NCI-H2227 (cell line): Measurements from ENCODE around the gene FBXO41.
"Not testable (repeated sequence)": the region's sequence is repeated elsewhere in the genome, so short reads cannot be mapped to it uniquely, and the experiment has no call there.

Source experiments
- DNase-seq: peaks from one replicate; lab custom pipeline; 2025; ENCODE audit not compliant: unreplicated experiment; lab: John Stamatoyannopoulos, UW

FBXO41 gene

GRCh38 chr2:73263540-73264331, 20.5 kb downstream of the FBXO41 start:
- no peak for DNase-seq

GRCh38 chr2:73262691-73263429, 21.4 kb downstream of the FBXO41 start:
- not testable (repeated sequence) for DNase-seq

GRCh38 chr2:73262108-73262651, 22.1 kb downstream of the FBXO41 start:
- DNase-seq: no peak

GRCh38 chr2:73260338-73260984, 23.8 kb downstream of the FBXO41 start:
- no peak for DNase-seq

GRCh38 chr2:73259704-73260337, 24.5 kb downstream of the FBXO41 start:
- DNase-seq: no peak

- DNase-seq: no peak
These were observed 25.0 kb downstream of the FBXO41 start for GRCh38 chr2:73259276-73259675.

GRCh38 chr2:73258913-73259215, 25.4 kb downstream of the FBXO41 start:
- no peak for DNase-seq

- DNase-seq: no peak
These were observed 25.9 kb downstream of the FBXO41 start for GRCh38 chr2:73258186-73258912.

- no peak for DNase-seq
These were observed 26.7 kb downstream of the FBXO41 start for GRCh38 chr2:73257425-73258125.

GRCh38 chr2:73257021-73257420, 27.3 kb downstream of the FBXO41 start:
- no peak for DNase-seq

- no peak for DNase-seq
These were observed 27.7 kb downstream of the FBXO41 start for GRCh38 chr2:73256618-73256922.

GRCh38 chr2:73255907-73256617, 28.2 kb downstream of the FBXO41 start:
- no peak for DNase-seq

GRCh38 chr2:73255007-73255644, 29.2 kb downstream of the FBXO41 start:
- DNase-seq: no peak

- DNase-seq: no peak
These were observed 29.8 kb downstream of the FBXO41 start for GRCh38 chr2:73254343-73255006.

GRCh38 chr2:73253901-73254300, 30.4 kb downstream of the FBXO41 start:
- no peak for DNase-seq

- DNase-seq: no peak
These were observed 30.9 kb downstream of the FBXO41 start for GRCh38 chr2:73253400-73253799.

- no peak for DNase-seq
These were observed 31.8 kb downstream of the FBXO41 start for GRCh38 chr2:73252238-73253027.
